Heart right ventricle (tissue), 16 donors: ENCODE measurements around the gene ARHGEF12. TPM values are rescaled to one million over a fixed set of nuclear protein-coding genes. Genes with fewer than 3 reads are reported as not detected.
"Not testable (repeated sequence)": the region's sequence is repeated elsewhere in the genome, so short reads cannot be mapped to it uniquely, and the experiment has no call there.

Experiments used
- ATAC-seq, 8 donors: fragments of 200-7000 bp; cut with Tn5 transposase; one replicate each; pipeline ENCODE4 v1.9.1; 2020; ENCODE audit warnings: mild to moderate bottlenecking in 8 of 8, moderate library complexity in 8 of 8, moderate number of reproducible peaks in 1 of 8
- DNase-seq, 2 donors: peaks; one replicate each; pipeline ENCODE4 v3.0.0-alpha.2; 2020
- H3K27ac ChIP-seq, 10 donors: fragments of 200-600 bp; sonication (generic) in 2 of 10; one replicate each; pipeline versions ENCODE4 v1.5.0 to v1.8.0; 2020 to 2022; ENCODE audit warnings: mild to moderate bottlenecking in 3 of 10
- H3K27me3 ChIP-seq, 7 donors: fragments of 200-600 bp; one replicate each; pipeline ENCODE4 v1.8.0; 2021 to 2022; ENCODE audit warnings: mild to moderate bottlenecking in 2 of 7
- H3K36me3 ChIP-seq, 9 donors: fragments of 200-600 bp; sonication (generic) in 1 of 9; one replicate each; pipeline versions ENCODE4 v1.5.0 to v1.8.0; 2020 to 2022; ENCODE audit warnings: mild to moderate bottlenecking in 2 of 9
- H3K4me1 ChIP-seq, 9 donors: fragments of 200-600 bp; sonication (generic) in 1 of 9; one replicate each; pipeline versions ENCODE4 v1.5.0 to v1.8.0; 2020 to 2022; ENCODE audit warnings: mild to moderate bottlenecking in 4 of 9
- H3K4me3 ChIP-seq, 10 donors: fragments of 200-600 bp; sonication (generic) in 2 of 10; one replicate each; pipeline versions ENCODE4 v1.5.0 to v1.8.0; 2020 to 2022; ENCODE audit warnings: mild to moderate bottlenecking in 7 of 10, moderate library complexity in 2 of 10
- H3K9me3 ChIP-seq, 11 donors: fragments of 200-600 bp in 10 of 11; sonication (generic) in 2 of 11; one replicate each; pipeline versions ENCODE4 v1.5.0 to v1.8.0; 2013 to 2022; ENCODE audit warnings: mild to moderate bottlenecking in 2 of 11, control low read depth in 1 of 11, moderate library complexity in 1 of 11
- CTCF ChIP-seq, 9 donors: fragments of 200-600 bp; sonication (generic) in 2 of 9; IDR thresholded peaks; one replicate each; pipeline versions ENCODE4 v1.5.0 to v1.8.0; 2021 to 2022; ENCODE audit warnings: antibody characterized with exemption in 9 of 9, mild to moderate bottlenecking in 5 of 9, moderate library complexity in 1 of 9
- WGBS, 2 donors: extraction: QIAGEN DNeasy Blood & Tissue Kit; methylation state at CpG; one replicate each; pipeline ENCODE4 v1.1.7; 2013; ENCODE audit warnings: inconsistent platforms in 1 of 2; 5-methylcytosine and 5-hydroxymethylcytosine counted together
- intact Hi-C, 10 donors: fragments of 100-400 bp; cut with DNase I; formaldehyde crosslinking; loops; one replicate each; pipeline versions ENCODE4 v1.11.1 to v1.14.2; 2022
- polyA plus RNA-seq, 2 donors: library from polyadenylated mRNA; stranded (reverse); fragments of 200-250 nt; gene quantifications; one replicate each; pipeline ENCODE4 v1.2.3, GENCODE V29; 2013
- total RNA-seq, 10 donors: library from RNA; stranded (reverse); fragmentation: NEBNext Ultra II Directional in 3 of 10; extraction: Animal tissue kit (Norgen Biotek cat#: 25700) in 3 of 10; gene quantifications; one replicate each; pipeline versions ENCODE4 v1.2.1 to v1.2.4, GENCODE V29; 2021 to 2023
- donor health status: Arrhythmogenic right ventricular cardiomyopathy.
- donor health status: ischemic (EF 13 %, LVEDD 7.1; RV severe dilation, severe dysfunction).
- donor health status: healthy with polysubstance abuse.
- donor health status: DM: no; HTN: yes; CAD: no.
- donor health status: DM: no; HTN: no; CAD: no.
- donor health status: ischemic (EF 25% LVEDD 6.9; RV normal size, moderate dysfunction).
- donor health status: ischemic (EF 25% LVEDD 5.7; RV mildly dilated, moderate dysfunction).
- donor health status: healthy.
- donor health status: DM: yes; HTN: yes; CAD: no.
- donor health status: Ischemic cardiomyopathy.
- donor health status: ischemic (EF 35%, LVEDD 5.7; RV mildly dilated, moderate dysfunction).
- donor health status: nonischemic (EF 11% LVEDD 7.7; RV severe dilation, severe dysfunction).
- donor health status: DM: yes; HTN: yes; CAD: no.
- donor health status: PGD.
- donor health status: ischemic (EF 29% LVEDD 5.4; RV normal size, mild dysfunction).
- donor health status: nonischemic (EF 23%, LVEDD 6.1; RV moderate dilation, normal function).

The ARHGEF12 gene
- total and polyA plus RNA-seq, 12 donors = 20.0 to 155 (median 110) TPM

- WGBS, 2 donors = 57 to 59% methylated on average over 14 of the region's 14 CpGs
- ATAC-seq (peak in 7 of 8 donors; percentile 25 to 55 (median 43)), DNase-seq (no peak)
- Histone ChIP-seq H3K9me3 (no peaks in the 10 kb centered on the region), H3K4me1 (peaks cover 0 to 16% (median 3%) of the 10 kb centered on the region in 9 donors), H3K27me3 (peaks cover 0 to 39% (median 16%) of the 10 kb centered on the region in 7 donors), H3K27ac (no peak overlapping the region), H3K4me3 (no peak overlapping the region), H3K36me3 (no peaks in the 10 kb centered on the region)
- TF ChIP-seq CTCF (IDR thresholded peaks at IDR 0.05) = no peak
- intact Hi-C loops = no loop called here
Measured at GRCh38 chr11:120500414-120501071, 164.3 kb downstream of the ARHGEF12 start.

DNA sequence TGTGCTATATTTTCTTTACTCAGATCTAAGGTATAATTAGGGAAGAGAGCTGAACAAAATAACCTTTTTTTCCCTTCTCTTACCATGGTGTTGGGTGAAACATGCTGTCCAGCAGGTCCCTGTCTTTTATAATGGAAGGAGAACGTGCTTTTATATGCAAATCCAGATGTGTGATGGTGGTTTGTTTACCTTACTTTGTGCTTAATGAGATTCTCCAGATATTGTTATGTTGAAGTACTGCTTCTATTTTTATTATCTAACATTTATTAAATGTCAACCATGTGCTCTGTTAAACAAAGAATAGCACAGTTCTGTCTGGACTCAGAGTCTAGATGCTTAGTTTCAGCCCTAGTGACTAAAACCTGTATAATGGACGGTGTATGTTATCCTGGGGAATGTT lies 165.2 kb downstream of the ARHGEF12 start:
- no peak for DNase-seq
- Histone ChIP-seq H3K27ac (no peak overlapping the region), H3K4me1 (peaks cover 0 to 12% (median 0%) of the 10 kb centered on the region in 9 donors), H3K9me3 (no peaks in the 10 kb centered on the region), H3K27me3 (peaks cover 0 to 48% (median 25%) of the 10 kb centered on the region in 7 donors), H3K4me3 (no peak overlapping the region), H3K36me3 (no peaks in the 10 kb centered on the region)
- no peak for TF ChIP-seq CTCF (IDR thresholded peaks at IDR 0.05)
- no peak for ATAC-seq
- intact Hi-C loops = no loop called here
- 46 to 53% methylated on average over 2 of the region's 2 CpGs for WGBS, 2 donors

GRCh38 chr11:120501976-120502755 lies 166.0 kb downstream of the ARHGEF12 start:
- Histone ChIP-seq H3K27ac (no peak overlapping the region), H3K36me3 (no peaks in the 10 kb centered on the region), H3K9me3 (no peaks in the 10 kb centered on the region), H3K4me1 (peaks cover 0 to 12% (median 0%) of the 10 kb centered on the region in 9 donors), H3K4me3 (no peak overlapping the region), H3K27me3 (peaks cover 0 to 55% (median 32%) of the 10 kb centered on the region in 7 donors)
- TF ChIP-seq CTCF (IDR thresholded peaks at IDR 0.05) = no peak
- intact Hi-C loops = no loop called here
- 68 to 77% methylated on average over 5 of the region's 5 CpGs for WGBS, 2 donors
- ATAC-seq (no peak), DNase-seq (no peak)

DNA sequence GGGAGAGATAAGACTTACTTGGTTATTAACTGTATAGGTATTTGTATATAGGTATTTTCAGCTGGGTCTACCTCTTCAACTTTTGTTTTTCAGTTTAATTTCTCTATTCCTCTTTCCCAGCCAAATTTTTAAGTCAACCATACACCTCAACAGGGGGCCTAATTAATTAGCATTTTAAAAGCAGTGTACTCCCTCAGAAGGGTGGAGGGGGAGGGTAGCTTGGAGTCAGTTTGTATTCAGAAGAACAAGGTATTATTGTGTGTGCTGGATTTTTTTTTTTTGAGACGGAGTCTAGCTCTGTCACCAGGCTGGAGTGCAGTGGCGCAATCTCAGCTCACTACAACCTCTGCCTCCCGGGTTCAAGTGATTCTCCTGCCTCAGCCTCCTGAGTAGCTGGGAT lies 167.3 kb downstream of the ARHGEF12 start:
- H3K4me3 ChIP-seq, H3K27ac ChIP-seq, ATAC-seq, intact Hi-C loops, H3K9me3 ChIP-seq, H3K36me3 ChIP-seq, DNase-seq: not testable (repeated sequence)
- WGBS, 2 donors = 64 to 70% methylated on average over 3 of the region's 3 CpGs
- Histone ChIP-seq H3K4me1 (peaks cover 0 to 12% (median 0%) of the 10 kb centered on the region in 9 donors), H3K27me3 (peaks cover 0 to 62% (median 41%) of the 10 kb centered on the region in 7 donors)
